SK-N-SH treated with all-trans-retinoic acid at 6 μM for 48 hours (cell line): ENCODE results near the gene LOXL3.
A peak's percentile ranks its signal among the peaks of the same experiment; 100 is the strongest.

ENCODE experiments used
- ARNTL ChIP-seq: fragments of 450-650 bp; formaldehyde crosslinking; IDR thresholded peaks from 2 replicates; pipeline ENCODE4 v1.5.0; 2020; ENCODE audit warnings: low read depth, mild to moderate bottlenecking, moderate library complexity, borderline replicate concordance
- BACH2 ChIP-seq: fragments of 250-450 bp; sonication (Bioruptor Pico); IDR thresholded peaks from 2 replicates; pipeline ENCODE4 v1.9.0; 2021; ENCODE audit warnings: mild to moderate bottlenecking, borderline replicate concordance
- ESRRG ChIP-seq: fragments of 250-450 bp; sonication (Bioruptor Pico); IDR thresholded peaks from 2 replicates; pipeline ENCODE4 v1.6.1; 2021; ENCODE audit warnings: mild to moderate bottlenecking
- GLIS3 ChIP-seq: fragments of 250-450 bp; sonication (Bioruptor Pico); IDR thresholded peaks from 2 replicates; pipeline ENCODE4 v1.5.0; 2020; ENCODE audit warnings: mild to moderate bottlenecking, moderate library complexity
- RARB ChIP-seq: fragments of 250-450 bp; sonication (Bioruptor Pico); IDR thresholded peaks from 2 replicates; pipeline ENCODE4 v1.8.0; 2021; ENCODE audit warnings: mild to moderate bottlenecking, moderate library complexity
- TOX ChIP-seq: fragments of 250-450 bp; sonication (Bioruptor Pico); IDR thresholded peaks from 2 replicates; pipeline ENCODE4 v1.8.0; 2021; ENCODE audit warnings: mild to moderate bottlenecking, moderate library complexity, borderline replicate concordance
- ZFP3 ChIP-seq: fragments of 250-450 bp; sonication (Bioruptor Pico); IDR thresholded peaks from 2 replicates; pipeline ENCODE4 v1.5.0; 2020; ENCODE audit warnings: mild to moderate bottlenecking, moderate library complexity
- ZFP30 ChIP-seq: fragments of 450-650 bp; formaldehyde crosslinking; IDR thresholded peaks from 2 replicates; pipeline ENCODE4 v1.5.0; 2022; ENCODE audit warnings: mild to moderate bottlenecking, moderate library complexity
- ZNF565 ChIP-seq: fragments of 450-650 bp; formaldehyde crosslinking; conservative IDR thresholded peaks from 2 replicates; pipeline ENCODE4 v1.5.0; 2020; ENCODE audit warnings: low read depth, mild to moderate bottlenecking, moderate library complexity
- ZNF70 ChIP-seq: fragments of 450-650 bp; formaldehyde crosslinking; IDR thresholded peaks from 2 replicates; pipeline ENCODE4 v1.5.0; 2020; ENCODE audit warnings: mild to moderate bottlenecking, moderate library complexity
- TF ChIP-seq, protein P1 (sequence below): fragments of 250-450 bp; sonication (Bioruptor Pico); IDR thresholded peaks from 2 replicates; pipeline ENCODE4 v1.8.0; 2020; ENCODE audit warnings: mild to moderate bottlenecking, moderate library complexity, borderline replicate concordance
- TF ChIP-seq, protein P2 (sequence below): fragments of 250-450 bp; sonication (Bioruptor Pico); IDR thresholded peaks from 2 replicates; pipeline ENCODE4 v1.5.0; 2020; ENCODE audit warnings: mild to moderate bottlenecking, moderate library complexity

DNA sequence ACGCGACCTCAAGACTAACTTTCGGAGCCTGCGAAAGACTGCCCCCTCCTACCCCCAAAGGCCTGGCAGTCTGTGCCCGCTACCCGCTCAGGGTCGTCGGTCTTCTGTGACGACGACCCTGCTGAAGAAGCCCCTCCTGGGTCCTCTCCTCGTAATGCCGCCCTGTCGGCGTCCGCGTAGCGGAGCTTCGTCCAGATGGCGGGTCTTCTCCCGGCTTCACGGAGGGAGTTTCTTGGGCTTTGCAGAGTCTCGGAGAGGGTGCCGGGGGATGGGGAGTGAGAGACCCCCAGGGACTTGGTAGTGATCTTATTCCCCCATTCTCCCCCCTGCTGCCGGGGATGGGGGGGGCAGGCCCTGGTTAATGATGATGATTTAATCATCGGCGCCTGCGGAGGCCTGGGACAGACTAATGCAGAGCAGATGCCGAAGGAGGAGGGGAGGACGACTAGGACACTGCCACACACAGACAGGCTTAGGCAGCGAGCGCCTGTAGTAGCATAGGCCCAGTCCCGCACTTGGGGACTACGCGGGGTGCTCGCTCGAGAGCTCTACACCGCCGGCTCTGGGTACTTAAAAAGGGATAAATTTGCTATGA is 45.7 kb downstream of the LOXL3 start:
- no peak for TF ChIP-seq BACH2 (CRISPR knock-in tag)
- no peak for TF ChIP-seq ESRRG (CRISPR knock-in tag)
- no peak for TF ChIP-seq TOX (CRISPR knock-in tag)
- TF ChIP-seq, protein P1, sequence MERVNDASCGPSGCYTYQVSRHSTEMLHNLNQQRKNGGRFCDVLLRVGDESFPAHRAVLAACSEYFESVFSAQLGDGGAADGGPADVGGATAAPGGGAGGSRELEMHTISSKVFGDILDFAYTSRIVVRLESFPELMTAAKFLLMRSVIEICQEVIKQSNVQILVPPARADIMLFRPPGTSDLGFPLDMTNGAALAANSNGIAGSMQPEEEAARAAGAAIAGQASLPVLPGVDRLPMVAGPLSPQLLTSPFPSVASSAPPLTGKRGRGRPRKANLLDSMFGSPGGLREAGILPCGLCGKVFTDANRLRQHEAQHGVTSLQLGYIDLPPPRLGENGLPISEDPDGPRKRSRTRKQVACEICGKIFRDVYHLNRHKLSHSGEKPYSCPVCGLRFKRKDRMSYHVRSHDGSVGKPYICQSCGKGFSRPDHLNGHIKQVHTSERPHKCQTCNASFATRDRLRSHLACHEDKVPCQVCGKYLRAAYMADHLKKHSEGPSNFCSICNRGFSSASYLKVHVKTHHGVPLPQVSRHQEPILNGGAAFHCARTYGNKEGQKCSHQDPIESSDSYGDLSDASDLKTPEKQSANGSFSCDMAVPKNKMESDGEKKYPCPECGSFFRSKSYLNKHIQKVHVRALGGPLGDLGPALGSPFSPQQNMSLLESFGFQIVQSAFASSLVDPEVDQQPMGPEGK: peak; percentile 98
- no peak for TF ChIP-seq GLIS3 (CRISPR knock-in tag)
- TF ChIP-seq, protein P2, sequence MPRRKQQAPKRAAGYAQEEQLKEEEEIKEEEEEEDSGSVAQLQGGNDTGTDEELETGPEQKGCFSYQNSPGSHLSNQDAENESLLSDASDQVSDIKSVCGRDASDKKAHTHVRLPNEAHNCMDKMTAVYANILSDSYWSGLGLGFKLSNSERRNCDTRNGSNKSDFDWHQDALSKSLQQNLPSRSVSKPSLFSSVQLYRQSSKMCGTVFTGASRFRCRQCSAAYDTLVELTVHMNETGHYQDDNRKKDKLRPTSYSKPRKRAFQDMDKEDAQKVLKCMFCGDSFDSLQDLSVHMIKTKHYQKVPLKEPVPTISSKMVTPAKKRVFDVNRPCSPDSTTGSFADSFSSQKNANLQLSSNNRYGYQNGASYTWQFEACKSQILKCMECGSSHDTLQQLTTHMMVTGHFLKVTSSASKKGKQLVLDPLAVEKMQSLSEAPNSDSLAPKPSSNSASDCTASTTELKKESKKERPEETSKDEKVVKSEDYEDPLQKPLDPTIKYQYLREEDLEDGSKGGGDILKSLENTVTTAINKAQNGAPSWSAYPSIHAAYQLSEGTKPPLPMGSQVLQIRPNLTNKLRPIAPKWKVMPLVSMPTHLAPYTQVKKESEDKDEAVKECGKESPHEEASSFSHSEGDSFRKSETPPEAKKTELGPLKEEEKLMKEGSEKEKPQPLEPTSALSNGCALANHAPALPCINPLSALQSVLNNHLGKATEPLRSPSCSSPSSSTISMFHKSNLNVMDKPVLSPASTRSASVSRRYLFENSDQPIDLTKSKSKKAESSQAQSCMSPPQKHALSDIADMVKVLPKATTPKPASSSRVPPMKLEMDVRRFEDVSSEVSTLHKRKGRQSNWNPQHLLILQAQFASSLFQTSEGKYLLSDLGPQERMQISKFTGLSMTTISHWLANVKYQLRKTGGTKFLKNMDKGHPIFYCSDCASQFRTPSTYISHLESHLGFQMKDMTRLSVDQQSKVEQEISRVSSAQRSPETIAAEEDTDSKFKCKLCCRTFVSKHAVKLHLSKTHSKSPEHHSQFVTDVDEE: peak; percentile 43; the same call in 1 of the 2 replicates
- TF ChIP-seq ZFP30: no peak
- peak; percentile 50; the same call in 1 of the 2 replicates for TF ChIP-seq ZNF70
- TF ChIP-seq ZNF565 (CRISPR knock-in tag): no peak
- TF ChIP-seq RARB: no peak
- no peak for TF ChIP-seq ARNTL (CRISPR knock-in tag)
- 0 out of 2 replicates have a peak, but pooled peaks have one; percentile 66 for TF ChIP-seq ZFP3 (CRISPR knock-in tag)
